ENCODE results near the gene CLASP1. TPM values are rescaled to one million over a fixed set of nuclear protein-coding genes. Genes with fewer than 3 reads are reported as not detected.

The CLASP1 gene
- total and polyA plus RNA-seq, 8 donors: 5.7 to 188 (median 20.8) TPM

- TF ChIP-seq EP300 (IDR thresholded peaks at IDR 0.05): no peak
- no peak for TF ChIP-seq POLR2AphosphoS5 (IDR thresholded peaks at IDR 0.05)
- TF ChIP-seq, protein P1, sequence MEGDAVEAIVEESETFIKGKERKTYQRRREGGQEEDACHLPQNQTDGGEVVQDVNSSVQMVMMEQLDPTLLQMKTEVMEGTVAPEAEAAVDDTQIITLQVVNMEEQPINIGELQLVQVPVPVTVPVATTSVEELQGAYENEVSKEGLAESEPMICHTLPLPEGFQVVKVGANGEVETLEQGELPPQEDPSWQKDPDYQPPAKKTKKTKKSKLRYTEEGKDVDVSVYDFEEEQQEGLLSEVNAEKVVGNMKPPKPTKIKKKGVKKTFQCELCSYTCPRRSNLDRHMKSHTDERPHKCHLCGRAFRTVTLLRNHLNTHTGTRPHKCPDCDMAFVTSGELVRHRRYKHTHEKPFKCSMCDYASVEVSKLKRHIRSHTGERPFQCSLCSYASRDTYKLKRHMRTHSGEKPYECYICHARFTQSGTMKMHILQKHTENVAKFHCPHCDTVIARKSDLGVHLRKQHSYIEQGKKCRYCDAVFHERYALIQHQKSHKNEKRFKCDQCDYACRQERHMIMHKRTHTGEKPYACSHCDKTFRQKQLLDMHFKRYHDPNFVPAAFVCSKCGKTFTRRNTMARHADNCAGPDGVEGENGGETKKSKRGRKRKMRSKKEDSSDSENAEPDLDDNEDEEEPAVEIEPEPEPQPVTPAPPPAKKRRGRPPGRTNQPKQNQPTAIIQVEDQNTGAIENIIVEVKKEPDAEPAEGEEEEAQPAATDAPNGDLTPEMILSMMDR (IDR thresholded peaks at IDR 0.05): no peak
- no peak for TF ChIP-seq POLR2A (IDR thresholded peaks at IDR 0.05)
- Histone ChIP-seq H3K27ac (no peak overlapping the region), H3K4me1 (peaks cover 0 to 39% (median 12%) of the 10 kb centered on the region in 4 donors), H3K27me3 (no peaks in the 10 kb centered on the region), H3K9me3 (no peaks in the 10 kb centered on the region), H3K36me3 (peaks cover 0 to 24% (median 21%) of the 10 kb centered on the region in 4 donors), H3K4me3 (no peak overlapping the region)
- intact Hi-C loops (cut with DNase I; ENCODE audit: low total_unique reads): no loop called here
- no peak for DNase-seq
- 59 to 81% (median 69%) methylated on average over 3 of the region's 3 CpGs for WGBS, 5 donors
Observed at GRCh38 chr2:121492409-121492808, 156.9 kb downstream of the CLASP1 start.

DNA sequence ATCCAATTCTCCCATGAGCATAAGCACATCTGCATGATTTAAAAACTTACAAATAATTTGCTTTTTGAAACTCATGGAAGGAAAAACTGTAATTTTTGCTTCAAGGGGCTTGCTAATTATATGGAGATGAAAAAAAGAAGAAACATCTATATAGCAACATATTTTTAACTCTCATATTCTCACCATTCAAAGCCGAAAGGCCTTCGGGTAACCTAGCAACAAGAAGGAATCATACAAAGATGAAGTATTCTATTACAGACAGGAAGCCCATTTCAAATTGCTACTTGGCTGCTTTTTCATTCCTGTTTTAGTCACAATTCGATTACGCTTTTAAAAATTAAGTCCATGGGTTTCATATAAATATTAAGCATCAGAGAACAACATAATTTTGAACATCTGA lies 157.7 kb downstream of the CLASP1 start:
- Histone ChIP-seq H3K36me3 (peaks cover 0 to 21% (median 19%) of the 10 kb centered on the region in 4 donors), H3K9me3 (no peaks in the 10 kb centered on the region), H3K4me3 (no peak overlapping the region), H3K4me1 (peaks cover 0 to 46% (median 14%) of the 10 kb centered on the region in 4 donors), H3K27me3 (no peaks in the 10 kb centered on the region), H3K27ac (no peak overlapping the region)
- TF ChIP-seq POLR2A (IDR thresholded peaks at IDR 0.05) (no peak), EP300 (IDR thresholded peaks at IDR 0.05) (no peak), POLR2AphosphoS5 (IDR thresholded peaks at IDR 0.05) (no peak)
- TF ChIP-seq, protein P1 (IDR thresholded peaks at IDR 0.05): no peak
- peak in 1 of 2 donors; percentile 36 for DNase-seq
- intact Hi-C loops (cut with DNase I; ENCODE audit: low total_unique reads): no loop called here
- WGBS, 5 donors: 85 to 95% (median 88%) methylated on average over 4 of the region's 4 CpGs

- no peaks in the 10 kb centered on the region for H3K27me3 ChIP-seq
- no peaks in the 10 kb centered on the region for H3K9me3 ChIP-seq
- WGBS, 5 donors: 69 to 84% (median 74%) methylated on average over 3 of the region's 3 CpGs
- peaks cover 0 to 47% (median 16%) of the 10 kb centered on the region in 4 donors for H3K4me1 ChIP-seq
- H3K4me3 ChIP-seq: no peak overlapping the region
- TF ChIP-seq EP300 (IDR thresholded peaks at IDR 0.05): no peak
- no peak for TF ChIP-seq POLR2A (IDR thresholded peaks at IDR 0.05)
- TF ChIP-seq, protein P1 (IDR thresholded peaks at IDR 0.05): no peak
- TF ChIP-seq POLR2AphosphoS5 (IDR thresholded peaks at IDR 0.05): no peak
- intact Hi-C loops (cut with DNase I; ENCODE audit: low total_unique reads): no loop called here
- DNase-seq: no peak
- H3K36me3 ChIP-seq: peaks cover 0 to 14% (median 13%) of the 10 kb centered on the region in 4 donors
- H3K27ac ChIP-seq: no peak overlapping the region
Observed at GRCh38 chr2:121490584-121491133, 158.6 kb downstream of the CLASP1 start.

GRCh38 chr2:121489911-121490583 lies 159.2 kb downstream of the CLASP1 start:
- intact Hi-C loops (cut with DNase I; ENCODE audit: low total_unique reads): no loop called here
- peaks cover 0 to 9% (median 7%) of the 10 kb centered on the region in 4 donors for H3K36me3 ChIP-seq
- H3K9me3 ChIP-seq: no peaks in the 10 kb centered on the region
- no peak overlapping the region for H3K27ac ChIP-seq
- TF ChIP-seq, protein P1 (IDR thresholded peaks at IDR 0.05): no peak
- TF ChIP-seq POLR2AphosphoS5 (IDR thresholded peaks at IDR 0.05): no peak
- no peak for TF ChIP-seq POLR2A (IDR thresholded peaks at IDR 0.05)
- TF ChIP-seq EP300 (IDR thresholded peaks at IDR 0.05): no peak
- peaks cover 0 to 53% (median 16%) of the 10 kb centered on the region in 4 donors for H3K4me1 ChIP-seq
- no peak for DNase-seq
- 46 to 57% (median 52%) methylated on average over 2 of the region's 2 CpGs for WGBS, 5 donors
- no peak overlapping the region for H3K4me3 ChIP-seq
- no peaks in the 10 kb centered on the region for H3K27me3 ChIP-seq

Data from stomach (tissue), 9 donors.